IMR-90 (cell line): ENCODE data around the gene GARNL3. TPM values are rescaled to one million over a fixed set of nuclear protein-coding genes. Genes with fewer than 3 reads are reported as not detected.

Source experiments
- ATAC-seq: fragments of 200-7000 bp; cut with Tn5 transposase; 2 replicates; pipeline ENCODE4 v1.9.1; 2020; ENCODE audit warnings: low read depth, mild to moderate bottlenecking, moderate library complexity
- BruUV-seq: library from RNA; stranded (reverse); fragments of 400-500 nt; replicated peaks from 2 replicates; lab custom pipeline; 2021; lab: Mats Ljungman, UMichigan
- CTCF ChIA-PET: fragments of 300-600 bp; formaldehyde crosslinking; extraction: SDS; loops from one replicate; lab custom pipeline; 2021; ENCODE audit warnings: antibody characterized with exemption; lab: Yijun Ruan, JAX
- POLR2A ChIA-PET: fragments of 300-600 bp; sonication (Branson Sonifier 250); formaldehyde crosslinking; loops from one replicate; lab custom pipeline; 2022; ENCODE audit warnings: antibody characterized with exemption; ENCODE audit not compliant: unreplicated experiment; lab: Charles Lee
- DNase-seq: peaks from one replicate; pipeline ENCODE4 v3.0.0; 2013
- H2AFZ ChIP-seq: replicated peaks from 2 replicates; pipeline ENCODE3; 2013; ENCODE audit warnings: low read length, mild to moderate bottlenecking; ENCODE audit not compliant: poor library complexity
- H2AK5ac ChIP-seq: 2 replicates; pipeline ENCODE4 v1.6.1; 2013; ENCODE audit warnings: low read depth, low read length, inconsistent platforms
- H2AK9ac ChIP-seq: replicated peaks from 2 replicates; pipeline ENCODE3; 2013; ENCODE audit warnings: mild to moderate bottlenecking, low read depth, low read length, moderate library complexity; ENCODE audit not compliant: poor library complexity
- H2BK120ac ChIP-seq: 2 replicates; pipeline ENCODE4 v1.6.1; 2013; ENCODE audit warnings: low read depth, low read length, inconsistent platforms
- H2BK15ac ChIP-seq: 3 replicates; pipeline ENCODE4 v1.6.1; 2013; ENCODE audit warnings: low read depth, low read length, inconsistent platforms
- H2BK20ac ChIP-seq: 2 replicates; pipeline ENCODE4 v1.6.1; 2013; ENCODE audit warnings: low read depth, mild to moderate bottlenecking, inconsistent platforms, low read length, moderate library complexity
- H2BK5ac ChIP-seq: 2 replicates; pipeline ENCODE4 v1.6.1; 2013; ENCODE audit warnings: mild to moderate bottlenecking, low read depth, low read length, inconsistent platforms; ENCODE audit not compliant: poor library complexity, severe bottlenecking
- H3K14ac ChIP-seq: replicated peaks from 2 replicates; pipeline ENCODE4 v1.6.1; 2013; ENCODE audit warnings: low read depth, low read length, inconsistent platforms
- H3K18ac ChIP-seq: 2 replicates; pipeline ENCODE4 v1.6.1; 2013; ENCODE audit warnings: low read depth, low read length, control low read depth
- H3K23ac ChIP-seq: 2 replicates; pipeline ENCODE4 v1.6.1; 2013; ENCODE audit warnings: low read depth, low read length, inconsistent platforms
- H3K27ac ChIP-seq: 2 replicates; pipeline ENCODE4 v1.5.1; 2013; ENCODE audit warnings: mild to moderate bottlenecking, control low read depth, low read length; ENCODE audit not compliant: insufficient read depth
- H3K27me3 ChIP-seq: 2 replicates; pipeline ENCODE4 v1.6.1; 2013; ENCODE audit warnings: low read length; ENCODE audit not compliant: control insufficient read depth, insufficient read depth
- H3K36me3 ChIP-seq: 2 replicates; pipeline ENCODE4 v1.6.1; 2013; ENCODE audit warnings: low read length, mixed read lengths; ENCODE audit not compliant: control insufficient read depth, insufficient read depth
- H3K4ac ChIP-seq: 2 replicates; pipeline ENCODE4 v1.6.1; 2013; ENCODE audit warnings: low read depth, low read length, inconsistent platforms
- H3K4me1 ChIP-seq: 2 replicates; pipeline ENCODE4 v1.6.1; 2013; ENCODE audit warnings: low read length, mixed read lengths; ENCODE audit not compliant: control insufficient read depth, insufficient read depth
- H3K4me2 ChIP-seq: 2 replicates; pipeline ENCODE4 v1.6.1; 2013; ENCODE audit warnings: low read depth, mild to moderate bottlenecking, control low read depth, low read length, moderate library complexity
- H3K4me3 ChIP-seq: 2 replicates; pipeline ENCODE4 v1.5.1; 2013; ENCODE audit warnings: low read depth, mild to moderate bottlenecking, control low read depth, low read length, moderate library complexity; ENCODE audit not compliant: insufficient read depth
- H3K56ac ChIP-seq: 2 replicates; pipeline ENCODE4 v1.6.1; 2013; ENCODE audit warnings: low read length, inconsistent platforms; ENCODE audit not compliant: insufficient read depth; ENCODE audit errors: extremely low read depth
- H3K79me1 ChIP-seq, 2 experiments: 2 replicates each; pipeline ENCODE4 v1.6.1; 2013; ENCODE audit warnings: low read length in 2 of 2, inconsistent platforms in 1 of 2, low read depth in 1 of 2
- H3K9ac ChIP-seq: 2 replicates; pipeline ENCODE4 v1.6.1; 2013; ENCODE audit warnings: low read depth, low read length, control low read depth
- H3K9me1 ChIP-seq: 2 replicates; pipeline ENCODE4 v1.6.1; 2013; ENCODE audit warnings: low read length, inconsistent platforms; ENCODE audit not compliant: insufficient read depth
- H3K9me3 ChIP-seq: 2 replicates; pipeline ENCODE4 v1.6.1; 2013; ENCODE audit warnings: low read length; ENCODE audit not compliant: control insufficient read depth, insufficient read depth
- H4K20me1 ChIP-seq: 2 replicates; pipeline ENCODE4 v1.6.1; 2013; ENCODE audit warnings: low read length, inconsistent platforms; ENCODE audit not compliant: insufficient read depth
- H4K5ac ChIP-seq: 2 replicates; pipeline ENCODE4 v1.6.1; 2013; ENCODE audit warnings: mild to moderate bottlenecking, low read depth, low read length, control low read depth
- H4K8ac ChIP-seq, 2 experiments: 2 replicates each; pipeline ENCODE4 v1.6.1; 2013; ENCODE audit warnings: low read depth in 2 of 2, low read length in 2 of 2, control low read depth in 1 of 2, inconsistent platforms in 1 of 2
- H4K91ac ChIP-seq: 2 replicates; pipeline ENCODE4 v1.6.1; 2013; ENCODE audit warnings: low read depth, low read length, inconsistent platforms; ENCODE audit not compliant: insufficient read depth
- BHLHE40 ChIP-seq: fragments of 150-350 bp; IDR thresholded peaks from 2 replicates; pipeline ENCODE4 v1.6.1; 2016; ENCODE audit warnings: mild to moderate bottlenecking, low read depth, low read length
- FOS ChIP-seq: fragments of 150-350 bp; IDR thresholded peaks from 2 replicates; pipeline ENCODE4 v1.6.1; 2016; ENCODE audit warnings: low read depth, low read length
- MAFK ChIP-seq: IDR thresholded peaks from 2 replicates; pipeline ENCODE4 v1.6.1; 2012; ENCODE audit warnings: low read depth, low read length, improper control_type of control experiment
- MAZ ChIP-seq: IDR thresholded peaks from 2 replicates; pipeline ENCODE4 v1.6.1; 2012; ENCODE audit warnings: low read depth, mild to moderate bottlenecking, low read length, improper control_type of control experiment, moderate library complexity, borderline replicate concordance
- RAD21 ChIP-seq: IDR thresholded peaks from 2 replicates; pipeline ENCODE4 v1.6.1; 2012; ENCODE audit warnings: low read length, improper control_type of control experiment
- RFX5 ChIP-seq: IDR thresholded peaks from 2 replicates; pipeline ENCODE4 v1.8.0; 2012; ENCODE audit warnings: low read depth, mild to moderate bottlenecking, low read length, moderate library complexity
- WGBS, 2 experiments: methylation state at CpG; one replicate each; pipeline versions ENCODE4 v1.1.5 to v1.1.7; 2013; ENCODE audit warnings: missing lambda C conversion rate in 2 of 2; ENCODE audit not compliant: insufficient read length in 1 of 2; ENCODE audit errors: extremely low coverage in 2 of 2; 5-methylcytosine and 5-hydroxymethylcytosine counted together
- dilution Hi-C: fragments of 300-500 bp; cut with HindIII; formaldehyde crosslinking; loops from one replicate; pipeline ENCODE4 v1.14.3; 2018; ENCODE audit warnings: low sequenced_read_pairs; ENCODE audit not compliant: unreplicated experiment
- in situ Hi-C: fragments of 300-500 bp; cut with MboI; formaldehyde crosslinking; loops from 3 replicates; pipeline ENCODE4 v1.14.3; 2019; ENCODE audit warnings: low sequenced_read_pairs, inconsistent platforms, mixed read lengths
- intact Hi-C: fragments of 100-400 bp; cut with micrococcal nuclease; formaldehyde crosslinking; loops from 2 replicates; pipeline ENCODE4 v1.10.0; 2022
- polyA plus RNA-seq, 3 experiments: library from polyadenylated mRNA; depleted of rRNA; stranded (reverse); fragments of >200 nt; gene quantifications; 2 replicates each; pipeline ENCODE4 v1.2.3, GENCODE V29; 2012; ENCODE audit warnings: low replicate concordance in 1 of 3
- total RNA-seq: library from RNA; depleted of rRNA; stranded (reverse); fragments of >200 nt; gene quantifications from 2 replicates; pipeline ENCODE4 v1.2.3, GENCODE V29; 2012
- TF ChIP-seq, protein P1 (sequence below): fragments of 150-350 bp; IDR thresholded peaks from 2 replicates; pipeline ENCODE4 v1.6.1; 2016; ENCODE audit warnings: low read depth, mild to moderate bottlenecking, low read length, moderate library complexity, borderline replicate concordance

The GARNL3 gene
- total and polyA plus RNA-seq, 2 of the 4 experiments (the other 2 are of a cell fraction): 1.9 to 5.0 TPM

DNA sequence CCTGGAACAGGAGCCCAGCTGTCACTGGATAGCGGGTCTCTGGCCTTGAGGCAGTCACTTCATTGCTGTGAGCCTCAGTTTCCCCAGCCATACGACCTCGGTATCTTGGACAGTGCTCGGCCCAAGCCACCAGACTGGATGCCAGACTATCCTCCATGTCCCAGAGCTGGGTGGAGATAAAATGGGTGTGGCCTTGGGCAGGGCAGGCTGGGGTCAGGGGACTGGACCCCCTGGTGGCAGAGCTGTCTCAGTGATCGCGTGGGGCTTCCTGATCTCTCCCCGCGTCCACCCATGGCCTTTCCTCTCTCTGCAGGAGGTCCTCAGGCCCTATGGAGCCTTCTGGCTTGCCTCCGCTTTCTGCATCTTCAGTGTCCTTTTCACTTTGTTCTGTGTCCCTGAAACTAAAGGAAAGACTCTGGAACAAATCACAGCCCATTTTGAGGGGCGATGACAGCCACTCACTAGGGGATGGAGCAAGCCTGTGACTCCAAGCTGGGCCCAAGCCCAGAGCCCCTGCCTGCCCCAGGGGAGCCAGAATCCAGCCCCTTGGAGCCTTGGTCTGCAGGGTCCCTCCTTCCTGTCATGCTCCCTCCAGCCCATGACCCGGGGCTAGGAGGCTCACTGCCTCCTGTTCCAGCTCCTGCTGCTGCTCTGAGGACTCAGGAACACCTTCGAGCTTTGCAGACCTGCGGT is 142.4 kb downstream of the GARNL3 start:
- no peak overlapping the region for H2AK5ac ChIP-seq
- no peak overlapping the region for H2BK20ac ChIP-seq
- CTCF ChIA-PET: no interaction called here
- H2AFZ ChIP-seq: peak overlapping the region; percentile 21
- H3K9me1 ChIP-seq: peaks cover 6% of the 10 kb centered on the region; the same call in 1 of the 2 replicates
- H2BK5ac ChIP-seq: no peak overlapping the region
- H3K9ac ChIP-seq: no peak overlapping the region
- in situ Hi-C loops (no loop called here), dilution Hi-C loops (no loop called here), intact Hi-C loops (no loop called here)
- no peak overlapping the region for H3K27ac ChIP-seq
- H3K18ac ChIP-seq: no peak overlapping the region
- H2AK9ac ChIP-seq: no peak overlapping the region
- H3K79me1 ChIP-seq: no peaks in the 10 kb centered on the region
- DNase-seq (no peak), ATAC-seq (no peak)
- no peak overlapping the region for H3K4ac ChIP-seq
- no peak overlapping the region for H3K14ac ChIP-seq
- H2BK15ac ChIP-seq: no peak overlapping the region
- no peak overlapping the region for H2BK120ac ChIP-seq
- H4K20me1 ChIP-seq: no peaks in the 10 kb centered on the region
- no peaks in the 10 kb centered on the region for H3K27me3 ChIP-seq
- POLR2A ChIA-PET: interaction anchor here (1.2 kb wide), 1 partner anchor 10 kb away, joined by 3 read pairs; the partner anchor contains the start of gene SLC2A8
- H4K91ac ChIP-seq: no peak overlapping the region
- no peak overlapping the region for H3K56ac ChIP-seq
- no TSS peak for BruUV-seq
- 100% methylated on average over 2 of the region's 13 CpGs; no CpG with 5 or more reads in 1 of the 2 experiments for WGBS, 2 experiments
- no peaks in the 10 kb centered on the region for H3K4me1 ChIP-seq
- peaks cover 6% of the 10 kb centered on the region; the same call in 1 of the 2 replicates for H3K36me3 ChIP-seq
- H3K4me3 ChIP-seq: no peak overlapping the region
- H3K23ac ChIP-seq: no peak overlapping the region
- no peak overlapping the region for H3K4me2 ChIP-seq
- H4K8ac ChIP-seq: no peak overlapping the region
- H4K5ac ChIP-seq: no peak overlapping the region
- TF ChIP-seq RFX5 (no peak), FOS (no peak), BHLHE40 (no peak), MAFK (no peak), RAD21 (no peak), MAZ (no peak)
- TF ChIP-seq, protein P1, sequence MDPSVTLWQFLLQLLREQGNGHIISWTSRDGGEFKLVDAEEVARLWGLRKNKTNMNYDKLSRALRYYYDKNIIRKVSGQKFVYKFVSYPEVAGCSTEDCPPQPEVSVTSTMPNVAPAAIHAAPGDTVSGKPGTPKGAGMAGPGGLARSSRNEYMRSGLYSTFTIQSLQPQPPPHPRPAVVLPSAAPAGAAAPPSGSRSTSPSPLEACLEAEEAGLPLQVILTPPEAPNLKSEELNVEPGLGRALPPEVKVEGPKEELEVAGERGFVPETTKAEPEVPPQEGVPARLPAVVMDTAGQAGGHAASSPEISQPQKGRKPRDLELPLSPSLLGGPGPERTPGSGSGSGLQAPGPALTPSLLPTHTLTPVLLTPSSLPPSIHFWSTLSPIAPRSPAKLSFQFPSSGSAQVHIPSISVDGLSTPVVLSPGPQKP: no peak
- H3K9me3 ChIP-seq: no peaks in the 10 kb centered on the region
